A549 (cell line): Measurements from ENCODE around the gene ZDHHC1. TPM values are rescaled to one million over a fixed set of nuclear protein-coding genes. Genes with fewer than 3 reads are reported as not detected.
"Not testable (repeated sequence)": the region's sequence is repeated elsewhere in the genome, so short reads cannot be mapped to it uniquely, and the experiment has no call there.

Experiments used
- ATAC-seq, 2 experiments: fragments of 200-7000 bp in 1 of 2; fragments of >200 bp in 1 of 2; cut with Nextera tagmentation in 1 of 2; cut with Tn5 transposase in 1 of 2; 3 replicates each; pipeline versions ENCODE4 v1.8.0 to v1.9.1; 2018 to 2020; ENCODE audit warnings: mild to moderate bottlenecking in 1 of 2, moderate library complexity in 1 of 2
- CTCF ChIA-PET: fragments of 300-600 bp; sonication (Branson Sonifier 250); formaldehyde crosslinking; extraction: SDS; loops from one replicate; lab custom pipeline; 2021; ENCODE audit warnings: antibody characterized with exemption, inconsistent platforms; lab: Yijun Ruan, JAX
- POLR2A ChIA-PET: fragments of 350-600 bp; formaldehyde crosslinking; extraction: SDS; loops from one replicate; lab custom pipeline; 2021; ENCODE audit warnings: antibody characterized with exemption, inconsistent platforms; lab: Yijun Ruan, JAX
- DNase-seq, 2 experiments: peaks; one replicate each; pipeline versions ENCODE4 v3.0.0 to v3.0.0-alpha.2; 2011 to 2016; ENCODE audit warnings: low read depth in 1 of 2, low spot score in 1 of 2
- FAIRE-seq: peaks from 2 replicates; lab custom pipeline; 2011; peaks lifted over from hg19 to GRCh38; lab: Jason Lieb, UNC
- H3K27ac ChIP-seq, 2 experiments: fragments of >200 bp; sonication (Bioruptor Twin); formaldehyde crosslinking; 3 replicates each; pipeline ENCODE4 v1.5.1; 2016 to 2017
- H3K4me1 ChIP-seq: fragments of >200 bp; sonication (Bioruptor Twin); formaldehyde crosslinking; 3 replicates; pipeline ENCODE4 v1.6.1; 2016
- H3K4me2 ChIP-seq: fragments of >200 bp; sonication (Bioruptor Twin); formaldehyde crosslinking; 3 replicates; pipeline ENCODE4 v1.6.1; 2016
- H3K4me3 ChIP-seq: fragments of >200 bp; sonication (Bioruptor Twin); formaldehyde crosslinking; 3 replicates; pipeline ENCODE4 v1.5.1; 2016
- H3K9me3 ChIP-seq: fragments of >200 bp; sonication (Bioruptor Twin); formaldehyde crosslinking; 3 replicates; pipeline ENCODE4 v1.6.1; 2016
- BCL3 ChIP-seq: fragments of >200 bp; sonication (Bioruptor Twin); formaldehyde crosslinking; IDR thresholded peaks from 3 replicates; pipeline ENCODE4 v1.6.1; 2016
- CBX2 ChIP-seq: fragments of 200-600 bp; sonication (generic); IDR thresholded peaks from 2 replicates; pipeline ENCODE4 v1.6.1; 2016; ENCODE audit warnings: low read depth, mild to moderate bottlenecking, borderline replicate concordance
- CEBPB ChIP-seq, 2 experiments: fragments of >200 bp in 1 of 2; sonication (Bioruptor Twin) in 1 of 2; formaldehyde crosslinking in 1 of 2; IDR thresholded peaks; 2 replicates each; pipeline ENCODE4 v1.6.1; 2012 to 2016
- CHD4 ChIP-seq: fragments of 200-600 bp; sonication (generic); IDR thresholded peaks from 2 replicates; pipeline ENCODE4 v1.6.1; 2016; ENCODE audit warnings: antibody characterized with exemption, mild to moderate bottlenecking, borderline replicate concordance
- EP300 ChIP-seq, 2 experiments: fragments of >200 bp; sonication (Bioruptor Twin); formaldehyde crosslinking; IDR thresholded peaks; 2 replicates in 1 of 2; 3 replicates in 1 of 2; pipeline ENCODE4 v1.6.1; 2016 to 2017
- FOSL2 ChIP-seq, 2 experiments: fragments of 450-650 bp in 1 of 2; fragments of >200 bp in 1 of 2; sonication (Bioruptor Twin) in 1 of 2; formaldehyde crosslinking; IDR thresholded peaks; 2 replicates each; pipeline versions ENCODE4 v1.5.0 to v1.6.1; 2016 to 2020; ENCODE audit warnings: mild to moderate bottlenecking in 1 of 2, moderate library complexity in 1 of 2
- HMGXB4 ChIP-seq: fragments of 250-450 bp; sonication (Bioruptor Pico); IDR thresholded peaks from 2 replicates; pipeline ENCODE4 v1.5.0; 2021; ENCODE audit warnings: mild to moderate bottlenecking, moderate library complexity, borderline replicate concordance
- HOXB13 ChIP-seq: fragments of 250-450 bp; sonication (Bioruptor Pico); IDR thresholded peaks from 2 replicates; pipeline ENCODE4 v1.5.0; 2020; ENCODE audit warnings: low read depth, mild to moderate bottlenecking, moderate library complexity
- JUNB ChIP-seq: fragments of >200 bp; sonication (Bioruptor Twin); formaldehyde crosslinking; IDR thresholded peaks from 2 replicates; pipeline ENCODE4 v1.6.1; 2016
- MAFK ChIP-seq: fragments of 450-650 bp; IDR thresholded peaks from 2 replicates; pipeline ENCODE4 v1.6.1; 2014; ENCODE audit not compliant: partially characterized antibody
- MAX ChIP-seq: IDR thresholded peaks from 2 replicates; pipeline ENCODE4 v1.6.1; 2012
- MAZ ChIP-seq: fragments of 150-350 bp; IDR thresholded peaks from 2 replicates; pipeline ENCODE4 v1.6.1; 2014; ENCODE audit warnings: antibody characterized with exemption, low read depth, low read length, borderline replicate concordance
- MYC ChIP-seq: IDR thresholded peaks from 2 replicates; pipeline ENCODE4 v1.6.1; 2012; ENCODE audit warnings: mild to moderate bottlenecking, inconsistent platforms, low read length, improper control_type of control experiment, borderline replicate concordance
- POLR2A ChIP-seq: IDR thresholded peaks from 2 replicates; pipeline ENCODE4 v1.6.1; 2012; ENCODE audit warnings: mild to moderate bottlenecking, low read length
- REST ChIP-seq: fragments of 200-600 bp; sonication (generic); IDR thresholded peaks from 2 replicates; pipeline ENCODE4 v1.6.1; 2016; ENCODE audit warnings: antibody characterized with exemption, mild to moderate bottlenecking, moderate library complexity
- RFX5 ChIP-seq: fragments of 450-650 bp; IDR thresholded peaks from 2 replicates; pipeline ENCODE4 v1.7.1; 2014; ENCODE audit warnings: antibody characterized with exemption, mild to moderate bottlenecking, moderate library complexity
- RNF2 ChIP-seq: fragments of 200-600 bp; sonication (generic); IDR thresholded peaks from 2 replicates; pipeline ENCODE4 v1.6.1; 2016; ENCODE audit warnings: low read depth, mild to moderate bottlenecking, antibody characterized with exemption, moderate library complexity, borderline replicate concordance
- SREBF2 ChIP-seq: fragments of 450-650 bp; IDR thresholded peaks from 2 replicates; pipeline ENCODE4 v1.6.1; 2014; ENCODE audit warnings: mild to moderate bottlenecking, moderate library complexity
- WGBS: methylation state at CpG from one replicate; pipeline ENCODE4 v1.1.6; 2017; ENCODE audit errors: missing lambda C conversion rate; 5-methylcytosine and 5-hydroxymethylcytosine counted together
- polyA plus RNA-seq, 4 experiments: library from polyadenylated mRNA; depleted of rRNA in 3 of 4; stranded (reverse); fragments of >200 nt; fragmentation: RNase III in 1 of 4; extraction: RNeasy Plus Mini Kit Qiagen cat#74134 plus additional on column Dnase treatment in 1 of 4; gene quantifications; 2 replicates in 3 of 4; 3 replicates in 1 of 4; pipeline ENCODE4 v1.2.3, GENCODE V29; 2011 to 2017

ZDHHC1 gene
- polyA plus RNA-seq, 2 of the 4 experiments (the other 2 are of a cell fraction) = 3.5 to 5.9 TPM

- TF ChIP-seq CHD4 (no peak), SREBF2 (no peak), MAZ (no peak), BCL3 (no peak), MAX (no peak), JUNB (no peak)
These were observed 3.2 kb upstream of the ZDHHC1 start (continued) for GRCh38 chr16:67419502-67419901.

GRCh38 chr16:67417333-67418061 lies 1.2 kb upstream of the ZDHHC1 start:
- CTCF ChIA-PET = interaction anchor here (0.7 to 4.1 kb wide), 23 partner anchors 9 to 440 kb away, joined by 3 to 52 read pairs (median 4); partner anchors contain the start of genes ATP6V0D1, HSD11B2 and TPPP3
- ATAC-seq = no peak

GRCh38 chr16:67415421-67415820 lies 856 bp downstream of the ZDHHC1 start:
- Histone ChIP-seq H3K4me3 (peak overlapping the region; percentile 80), H3K27ac (peak overlapping the region; percentile 91 to 96), H3K4me2 (peak overlapping the region; percentile 93), H3K4me1 (peaks cover 10% of the 10 kb centered on the region; the same call in 2 of the 3 replicates)
- DNase-seq, FAIRE-seq, POLR2A ChIA-PET, ATAC-seq, H3K9me3 ChIP-seq: not testable (repeated sequence)
- CTCF ChIA-PET = interaction anchor here (1.1 to 3.6 kb wide), 7 partner anchors 13 to 155 kb away, joined by 4 to 17 read pairs (median 7); no protein-coding TSS in a partner anchor
- WGBS = 90% methylated on average over 19 of the region's 19 CpGs

More at GRCh38 chr16:67417333-67418061, 1.2 kb upstream of the ZDHHC1 start:
- peaks cover 8% of the 10 kb centered on the region; the same call in 2 of the 3 replicates for H3K4me1 ChIP-seq
- POLR2A ChIA-PET = interaction anchor here (0.5 to 0.6 kb wide), 2 partner anchors 14 to 320 kb away, joined by 5 to 7 read pairs; partner anchors contain the start of gene HSD11B2
- no peaks in the 10 kb centered on the region for H3K9me3 ChIP-seq
- no peak overlapping the region for H3K4me3 ChIP-seq
- TF ChIP-seq RNF2 (no peak), CHD4 (no peak), EP300 (IDR thresholded peaks at IDR 0.05) (no peak), POLR2A (no peak), CBX2 (no peak), FOSL2 (IDR thresholded peaks at IDR 0.05) (no peak), FOSL2 (CRISPR knock-in tag; IDR thresholded peaks at IDR 0.05) (no peak), CEBPB (IDR thresholded peaks at IDR 0.05) (no peak)
- no peak overlapping the region for H3K4me2 ChIP-seq
- 56% methylated on average over 2 of the region's 2 CpGs for WGBS
- FAIRE-seq (no peak), DNase-seq (no peak)
- H3K27ac ChIP-seq = no peak overlapping the region

- ChIA-PET POLR2A (no interaction called here), CTCF (interaction anchor here (0.9 to 3.7 kb wide), 11 partner anchors 8 to 88 kb away, joined by 3 to 28 read pairs (median 4); partner anchors contain the start of genes KCTD19 and LRRC36)
- Histone ChIP-seq H3K27ac (no peak overlapping the region), H3K9me3 (no peaks in the 10 kb centered on the region), H3K4me3 (no peak overlapping the region), H3K4me1 (peaks cover 10% of the 10 kb centered on the region; the same call in 2 of the 3 replicates), H3K4me2 (no peak overlapping the region)
- ATAC-seq (no peak), FAIRE-seq (no peak), DNase-seq (no peak)
- WGBS = 82% methylated on average over 6 of the region's 6 CpGs
- TF ChIP-seq BCL3 (no peak), MAZ (no peak), REST (no peak), MYC (no peak), HOXB13 (CRISPR knock-in tag) (no peak), CEBPB (IDR thresholded peaks at IDR 0.05) (no peak), RFX5 (no peak), RNF2 (no peak), MAFK (no peak), HMGXB4 (CRISPR knock-in tag) (no peak), JUNB (no peak)
These were observed 2.0 kb downstream of the ZDHHC1 start for GRCh38 chr16:67413978-67414911.
